ENCODE results near the gene TRMT61B. TPM values are rescaled to one million over a fixed set of nuclear protein-coding genes. Genes with fewer than 3 reads are reported as not detected.

The TRMT61B gene
- total RNA-seq = 13.2 and 17.1 TPM in 2 replicates

DNA sequence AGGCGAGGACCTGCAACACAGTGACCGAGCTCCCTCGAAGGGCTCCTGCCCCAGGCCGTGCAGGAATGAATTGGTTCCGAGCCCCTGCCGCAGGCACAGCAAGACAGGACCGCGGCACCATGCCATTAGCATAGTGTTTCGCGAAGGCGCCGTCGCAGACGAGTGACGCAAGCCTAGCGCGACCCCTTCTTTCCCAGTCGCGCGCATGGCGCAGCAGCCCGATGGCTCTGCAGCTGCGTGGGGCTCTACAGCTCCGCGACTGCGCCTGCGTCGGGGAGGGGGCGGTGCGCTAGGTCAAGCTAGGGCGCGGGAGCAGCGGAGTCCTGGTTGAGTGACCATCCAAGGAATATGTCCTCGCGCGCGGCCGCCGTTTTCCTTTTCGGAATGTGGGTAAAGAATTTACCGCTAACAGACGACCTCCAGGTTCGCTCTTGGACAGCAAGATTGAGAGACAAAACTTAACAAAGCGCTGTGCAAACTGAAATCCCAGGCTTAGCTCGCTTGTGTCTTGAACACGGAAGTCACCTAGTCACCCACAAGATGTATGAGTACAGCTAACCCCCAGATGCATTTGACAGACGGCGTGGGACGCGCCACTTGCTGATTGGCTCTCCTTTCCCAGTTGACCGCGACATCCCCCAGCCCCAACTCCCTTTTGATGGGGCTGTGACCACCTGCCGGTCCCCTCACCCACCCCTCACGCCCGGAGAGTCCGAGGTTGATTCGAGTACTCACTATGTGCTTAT is at the start of gene TRMT61B:
TRMT61B (minus strand) TSS at position 164 of the 746 bp plus-strand sequence; CDS start at position 132, 32 bp downstream.

DNA sequence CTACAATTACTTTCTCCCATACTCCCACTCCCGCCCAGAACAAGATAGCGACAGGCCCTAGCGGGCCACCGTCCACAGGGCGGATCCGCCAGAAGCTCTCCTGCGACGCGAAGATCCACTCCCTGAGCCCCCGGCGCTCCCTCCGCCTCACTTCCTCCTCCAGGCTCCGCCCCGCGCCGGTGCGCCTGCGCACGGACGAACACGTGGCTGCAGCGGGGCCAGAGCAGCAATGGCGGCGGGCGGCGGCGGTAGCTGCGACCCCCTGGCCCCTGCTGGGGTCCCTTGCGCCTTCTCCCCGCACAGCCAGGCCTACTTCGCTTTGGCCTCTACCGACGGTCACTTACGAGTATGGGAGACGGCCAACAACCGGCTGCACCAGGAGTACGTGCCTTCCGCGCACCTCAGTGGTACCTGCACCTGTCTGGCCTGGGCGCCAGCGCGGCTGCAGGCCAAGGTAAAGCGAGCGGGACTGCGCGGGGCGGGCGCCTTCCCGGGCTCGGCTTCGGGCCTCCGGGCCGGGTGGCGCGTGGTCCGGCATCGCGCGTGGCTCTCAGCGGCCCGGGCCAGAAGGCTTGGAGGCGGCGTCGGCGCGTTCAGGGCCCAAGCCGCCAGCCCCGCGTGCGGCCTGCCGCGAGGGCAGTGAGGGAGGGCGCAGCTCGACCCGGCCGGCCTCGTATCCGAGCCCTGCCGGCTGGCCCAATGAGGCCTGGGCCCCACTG is 24.5 kb upstream of the TRMT61B start, which contains the start of gene WDR43:
WDR43 (plus strand) TSS at position 198 of the 719 bp plus-strand sequence; CDS start at position 230, 32 bp downstream.

DNA sequence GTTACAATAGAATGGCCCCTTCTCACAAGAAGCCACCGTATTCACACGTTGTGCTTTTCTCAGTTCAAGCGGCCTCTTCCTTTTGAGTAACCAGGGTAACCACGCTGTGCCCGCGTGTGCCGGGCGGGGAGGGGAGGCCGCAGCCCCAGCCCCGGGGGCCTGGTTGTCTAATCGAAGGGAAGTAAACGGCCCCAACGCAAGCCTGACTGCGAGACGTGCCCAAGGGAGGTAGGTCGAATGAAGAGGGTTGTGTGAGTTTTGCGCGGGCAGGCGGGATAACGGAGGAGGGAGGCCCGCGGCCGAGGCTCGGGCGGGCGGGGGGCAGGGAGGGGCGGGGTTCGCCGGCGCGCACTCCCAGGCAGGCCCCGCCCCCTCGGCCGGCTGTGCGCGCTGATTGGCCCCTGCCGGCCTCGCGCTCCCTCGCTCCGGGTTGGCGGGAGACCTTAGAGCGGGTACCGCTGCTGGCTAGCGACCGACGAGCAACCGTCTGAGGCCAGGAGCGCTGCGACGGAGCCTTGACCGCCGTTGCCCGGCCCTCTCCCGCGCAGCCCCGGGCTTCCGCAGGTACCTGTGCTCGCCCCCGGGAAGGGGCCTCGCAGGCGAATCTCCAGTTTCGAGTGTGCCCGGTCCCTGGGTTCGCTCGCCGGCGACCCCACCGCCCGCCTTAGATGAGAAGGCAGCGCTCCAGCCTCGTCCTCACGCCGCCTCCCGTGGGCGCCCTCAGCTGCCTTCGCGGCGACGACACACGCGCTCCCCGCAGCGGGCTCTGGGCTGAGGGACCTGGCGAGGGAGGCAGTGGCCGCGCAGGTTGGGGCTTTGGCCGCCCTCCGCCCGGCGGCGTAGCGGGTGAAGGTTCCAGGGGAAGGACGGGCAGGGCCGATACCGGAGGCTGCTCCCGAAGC is 59.5 kb downstream of the TRMT61B start, which contains the start of gene SPDYA:
SPDYA (plus strand) TSS at position 451 of the 902 bp plus-strand sequence. CDS start 5,181 bp downstream, outside the sequence.

Other genes starting within 250 kb of the TRMT61B start
- 154 and 181 TPM in 2 replicates for gene PPP1CB, start 118.5 kb downstream of the TRMT61B start, total RNA-seq
- gene SPDYA, start 59.5 kb downstream of the TRMT61B start, total RNA-seq = 0.71 and 1.4 TPM in 2 replicates
- 59.4 and 81.8 TPM in 2 replicates for gene WDR43, start 24.4 kb upstream of the TRMT61B start, total RNA-seq
- 0.14 and 0.37 TPM in 2 replicates for gene TOGARAM2, start 111.0 kb upstream of the TRMT61B start, total RNA-seq
- gene PCARE, start 204.2 kb upstream of the TRMT61B start, total RNA-seq = under 0.01 TPM in 1 of 2 replicates, not detected in the other
- gene CLIP4, start 245.1 kb upstream of the TRMT61B start, total RNA-seq = 63.3 and 94.0 TPM in 2 replicates

Measured in smooth muscle cell of bladder (primary cell).